H9 (cell line): Measurements from ENCODE around the gene RB1. TPM values are rescaled to one million over a fixed set of nuclear protein-coding genes. Genes with fewer than 3 reads are reported as not detected.

ENCODE experiments used
- DNase-seq: peaks from one replicate; pipeline ENCODE4 v3.0.0-alpha.2; 2017
- H2AFZ ChIP-seq: one replicate; pipeline ENCODE4 v1.6.1; 2013; ENCODE audit warnings: mild to moderate bottlenecking, low read length, control low read depth, moderate library complexity
- H2AK5ac ChIP-seq: 2 replicates; pipeline ENCODE4 v1.6.1; 2013; ENCODE audit warnings: low read length, control low read depth, mixed read lengths; ENCODE audit not compliant: insufficient read length
- H2BK120ac ChIP-seq: one replicate; pipeline ENCODE4 v1.6.1; 2013; ENCODE audit warnings: low read depth, mild to moderate bottlenecking, low read length, control low read depth, inconsistent platforms; ENCODE audit not compliant: poor library complexity, severe bottlenecking
- H2BK12ac ChIP-seq: 2 replicates; pipeline ENCODE4 v1.6.1; 2013; ENCODE audit warnings: low read length, control low read depth, mixed read lengths, low read depth; ENCODE audit not compliant: insufficient read length
- H2BK15ac ChIP-seq: 2 replicates; pipeline ENCODE4 v1.6.1; 2013; ENCODE audit warnings: low read depth, low read length, control low read depth
- H2BK20ac ChIP-seq: one replicate; pipeline ENCODE4 v1.6.1; 2013; ENCODE audit warnings: low read depth, mild to moderate bottlenecking, low read length, control low read depth, inconsistent platforms; ENCODE audit not compliant: poor library complexity, severe bottlenecking
- H2BK5ac ChIP-seq: 2 replicates; pipeline ENCODE4 v1.6.1; 2013; ENCODE audit warnings: low read length, control low read depth, mixed read lengths; ENCODE audit not compliant: insufficient read length
- H3K14ac ChIP-seq: 2 replicates; pipeline ENCODE4 v1.6.1; 2013; ENCODE audit warnings: low read length, control low read depth; ENCODE audit not compliant: insufficient read depth
- H3K18ac ChIP-seq: 2 replicates; pipeline ENCODE4 v1.6.1; 2013; ENCODE audit warnings: low read depth, mild to moderate bottlenecking, mixed read lengths, low read length, control low read depth; ENCODE audit not compliant: insufficient read length
- H3K23ac ChIP-seq: 2 replicates; pipeline ENCODE4 v1.6.1; 2013; ENCODE audit warnings: low read length, control low read depth, mixed read lengths, low read depth; ENCODE audit not compliant: insufficient read length
- H3K23me2 ChIP-seq: 2 replicates; pipeline ENCODE4 v1.6.1; 2013; ENCODE audit warnings: low read depth, mild to moderate bottlenecking, mixed read lengths, low read length, control low read depth; ENCODE audit not compliant: insufficient read length, poor library complexity, severe bottlenecking
- H3K27ac ChIP-seq: 2 replicates; pipeline ENCODE4 v1.5.1; 2013; ENCODE audit warnings: low read length, control low read depth, mixed read lengths, low read depth; ENCODE audit not compliant: insufficient read length
- H3K27me3 ChIP-seq: 2 replicates; pipeline ENCODE4 v1.6.1; 2013; ENCODE audit warnings: low read length, control low read depth, inconsistent platforms; ENCODE audit not compliant: insufficient read depth
- H3K4ac ChIP-seq: 2 replicates; pipeline ENCODE4 v1.6.1; 2013; ENCODE audit warnings: low read depth, mild to moderate bottlenecking, control low read depth, inconsistent platforms, low read length, moderate library complexity
- H3K4me1 ChIP-seq: 2 replicates; pipeline ENCODE4 v1.6.1; 2013; ENCODE audit warnings: low read length, control low read depth, inconsistent platforms; ENCODE audit not compliant: insufficient read depth
- H3K4me2 ChIP-seq: 2 replicates; pipeline ENCODE4 v1.6.1; 2013; ENCODE audit warnings: low read length, control low read depth, mixed read lengths; ENCODE audit not compliant: insufficient read length, insufficient read depth
- H3K56ac ChIP-seq: 2 replicates; pipeline ENCODE4 v1.6.1; 2013; ENCODE audit warnings: low read depth, mild to moderate bottlenecking, mixed read lengths, low read length, control low read depth; ENCODE audit not compliant: insufficient read length
- H3K79me1 ChIP-seq: 2 replicates; pipeline ENCODE4 v1.6.1; 2013; ENCODE audit warnings: low read depth, mild to moderate bottlenecking, moderate library complexity, low read length, control low read depth, inconsistent platforms; ENCODE audit not compliant: insufficient read depth, poor library complexity, severe bottlenecking
- H3K79me2 ChIP-seq: 2 replicates; pipeline ENCODE4 v1.6.1; 2013; ENCODE audit warnings: low read length, control low read depth, inconsistent platforms; ENCODE audit not compliant: insufficient read depth
- H3K9ac ChIP-seq: 2 replicates; pipeline ENCODE4 v1.6.1; 2013; ENCODE audit warnings: low read length, control low read depth, mixed read lengths; ENCODE audit not compliant: insufficient read length; ENCODE audit errors: extremely low read depth
- H3K9me3 ChIP-seq: one replicate; pipeline ENCODE4 v1.6.1; 2013; ENCODE audit warnings: low read depth, low read length, inconsistent platforms; ENCODE audit not compliant: control insufficient read depth
- H3T11ph ChIP-seq: one replicate; pipeline ENCODE4 v1.6.1; 2013; ENCODE audit warnings: mild to moderate bottlenecking, low read length, control low read depth, inconsistent platforms
- H4K20me1 ChIP-seq: one replicate; pipeline ENCODE4 v1.6.1; 2013; ENCODE audit not compliant: control insufficient read depth, insufficient read length, insufficient read depth
- H4K5ac ChIP-seq: 2 replicates; pipeline ENCODE4 v1.6.1; 2013; ENCODE audit warnings: low read depth, mild to moderate bottlenecking, mixed read lengths, low read length, control low read depth; ENCODE audit not compliant: insufficient read length
- H4K8ac ChIP-seq: replicated peaks from 2 replicates; pipeline ENCODE4 v1.6.1; 2013; ENCODE audit warnings: low read length, control low read depth, mixed read lengths, low read depth; ENCODE audit not compliant: insufficient read length
- H4K91ac ChIP-seq: 2 replicates; pipeline ENCODE4 v1.6.1; 2013; ENCODE audit warnings: low read depth, mild to moderate bottlenecking, moderate library complexity, mixed read lengths, low read length, control low read depth; ENCODE audit not compliant: insufficient read length
- H3K27ac Mint-ChIP-seq, 3 experiments: 2 replicates in 2 of 3; 3 replicates in 1 of 3; pipeline ENCODE4 v1.8.0; 2020 to 2021; ENCODE audit warnings: mixed read lengths in 3 of 3, mild to moderate bottlenecking in 1 of 3, moderate library complexity in 1 of 3
- H3K27me3 Mint-ChIP-seq: 2 replicates; pipeline ENCODE4 v1.8.0; 2021; ENCODE audit warnings: low read depth, mild to moderate bottlenecking, moderate library complexity, mixed read lengths
- H3K36me3 Mint-ChIP-seq, 3 experiments: 2 replicates in 2 of 3; 3 replicates in 1 of 3; pipeline ENCODE4 v1.8.0; 2020 to 2021; ENCODE audit warnings: low read depth in 3 of 3, mixed read lengths in 3 of 3; ENCODE audit not compliant: insufficient read depth in 1 of 3
- H3K4me1 Mint-ChIP-seq, 2 experiments: 2 replicates each; pipeline ENCODE4 v1.8.0; 2020; ENCODE audit warnings: mixed read lengths in 2 of 2
- H3K4me3 Mint-ChIP-seq, 2 experiments: 2 replicates in 1 of 2; 3 replicates in 1 of 2; pipeline ENCODE4 v1.8.0; 2020 to 2021; ENCODE audit warnings: mild to moderate bottlenecking in 2 of 2, mixed read lengths in 2 of 2, moderate library complexity in 1 of 2
- H3K9me3 Mint-ChIP-seq, 2 experiments: 2 replicates in 1 of 2; 3 replicates in 1 of 2; pipeline ENCODE4 v1.8.0; 2020; ENCODE audit warnings: mild to moderate bottlenecking in 2 of 2, mixed read lengths in 2 of 2, moderate library complexity in 1 of 2
- CTCF ChIP-seq: fragments of 200-600 bp; sonication (generic); conservative IDR thresholded peaks from 3 replicates; pipeline ENCODE4 v1.8.0; 2021; ENCODE audit warnings: antibody characterized with exemption, mild to moderate bottlenecking
- WGBS: extraction: QIAGEN DNeasy Blood & Tissue Kit; methylation state at CpG from one replicate; pipeline ENCODE4 v1.1.7; 2013; ENCODE audit warnings: missing lambda C conversion rate, low lambda C conversion rate, mixed read lengths; ENCODE audit not compliant: insufficient read length; ENCODE audit errors: extremely low coverage; 5-methylcytosine and 5-hydroxymethylcytosine counted together
- total RNA-seq: library from RNA; stranded (reverse); gene quantifications from 2 replicates; pipeline ENCODE4 v1.2.1, GENCODE V29; 2021

RB1 gene
- total RNA-seq, 1 experiment from 2014 or later = 20.5 TPM

GRCh38 chr13:48278806-48279205 is 24.7 kb upstream of the RB1 start:
- Histone ChIP-seq H3K79me1 (no peaks in the 10 kb centered on the region), H3K56ac (no peak overlapping the region), H3K9me3 (no peaks in the 10 kb centered on the region), H4K91ac (no peak overlapping the region), H2BK5ac (no peak overlapping the region), H4K8ac (no peak overlapping the region), H3K4me1 (no peaks in the 10 kb centered on the region; the same call in 1 of the 2 replicates), H3K18ac (no peak overlapping the region), H3K14ac (no peak overlapping the region), H3K9ac (no peak overlapping the region), H3K4ac (no peak overlapping the region), H4K5ac (no peak overlapping the region), H2BK12ac (no peak overlapping the region), H2AFZ (no peak overlapping the region), H2AK5ac (no peak overlapping the region), H3K23me2 (no peaks in the 10 kb centered on the region), H3T11ph (no peak overlapping the region), H3K27ac (no peak overlapping the region), H3K23ac (no peak overlapping the region), H3K27me3 (no peaks in the 10 kb centered on the region), H2BK20ac (no peak overlapping the region), H4K20me1 (no peaks in the 10 kb centered on the region), H2BK15ac (no peak overlapping the region), H3K79me2 (no peaks in the 10 kb centered on the region), H3K4me2 (no peak overlapping the region), H2BK120ac (no peak overlapping the region)
- TF ChIP-seq CTCF = no peak
- Mint-ChIP-seq H3K27ac (no peak overlapping the region), H3K4me1 (no peaks in the 10 kb centered on the region), H3K27me3 (no peaks in the 10 kb centered on the region), H3K4me3 (no peak overlapping the region), H3K9me3 (no peaks in the 10 kb centered on the region), H3K36me3 (no peaks in the 10 kb centered on the region)
- WGBS = no CpG with 5 or more reads among the region's 2 CpGs
- DNase-seq = no peak
